ENCODE results near the gene GRWD1. TPM values are rescaled to one million over a fixed set of nuclear protein-coding genes. Genes with fewer than 3 reads are reported as not detected.
A peak's percentile ranks its signal among the peaks of the same experiment; 100 is the strongest.

GRWD1 gene
- total and polyA plus RNA-seq, 10 of the 15 experiments (the other 5 are each of a cell fraction or from before 2014, with no cell fraction given) = 1.4 to 103 (median 30.7) TPM

- no TSS peak for BruUV-seq (replicated peaks)
- RAD21 ChIA-PET (ENCODE audit: unreplicated experiment) = interaction anchor here (0.7 to 1.7 kb wide), 4 partner anchors 13 to 172 kb away, joined by 3 to 8 read pairs (median 6); no protein-coding TSS in a partner anchor
- POLR2A ChIA-PET = interaction anchor here (0.6 to 1.4 kb wide), 4 partner anchors 24 to 165 kb away, joined by 3 to 5 read pairs (median 4); no protein-coding TSS in a partner anchor
- H3K4me3 ChIP-seq = peak overlapping the region; percentile 57; the same call in 1 of the 2 replicates
- 13% methylated on average over 24 of the region's 70 CpGs for WGBS (ENCODE audit: insufficient coverage, insufficient replicate concordance, low lambda C conversion rate, missing lambda C conversion rate)
- no peaks in the 10 kb centered on the region for H3K36me3 ChIP-seq (ENCODE audit: control insufficient read depth in 2 of 2, insufficient read depth in 2 of 2, low read length in 1 of 2)
- DNase-seq (ENCODE audit: low read depth, low spot score) (no peak), ATAC-seq (no peak), FAIRE-seq (no peak)
- peaks cover 1 to 3% of the 10 kb centered on the region in 2 experiments; a peak in 2 of 4 replicates for H3K27me3 ChIP-seq (replicated peaks in 1 of 2; ENCODE audit: control insufficient read depth in 2 of 2, insufficient read depth in 2 of 2, low read length in 1 of 2)
- SMC1A ChIA-PET (ENCODE audit: uncharacterized antibody, unreplicated experiment) = interaction anchor here (0.7 to 1.3 kb wide), 3 partner anchors 8 to 130 kb away, joined by 3 to 4 read pairs (median 4); partner anchors contain the start of genes SYNGR4 and TMEM143
- in situ Hi-C loops (cut with MboI) (no loop called here), intact Hi-C loops (cut with micrococcal nuclease; ENCODE audit: unreplicated experiment) (loop anchor here (5.0 kb wide), 1 partner anchor 132 kb away; the partner anchor contains the start of genes SYNGR4 and TMEM143)
- CTCF ChIA-PET = interaction anchor here (0.8 to 1.4 kb wide), 2 partner anchors 90 to 115 kb away, joined by 4 to 5 read pairs; no protein-coding TSS in a partner anchor
- no peaks in the 10 kb centered on the region for H3K79me2 ChIP-seq (ENCODE audit: control insufficient read depth, insufficient read depth, low read length)
- no peaks in the 10 kb centered on the region for H4K20me1 ChIP-seq (ENCODE audit: control insufficient read depth, insufficient read depth)
- peak overlapping the region; percentile 77; the same call in 1 of the 2 replicates for H3K4me2 ChIP-seq (ENCODE audit: control insufficient read depth, insufficient read depth)
- H3K9me3 ChIP-seq (replicated peaks; ENCODE audit: control insufficient read depth, insufficient read depth, low read length) = no peaks in the 10 kb centered on the region
- H3K4me1 ChIP-seq (ENCODE audit: control insufficient read depth, insufficient read depth, low read length) = peaks cover 20% of the 10 kb centered on the region
- H2AFZ ChIP-seq (ENCODE audit: control insufficient read depth, low read depth, low read length) = peak overlapping the region; percentile 71
- H3K9ac ChIP-seq (ENCODE audit: control insufficient read depth, insufficient read depth, low read length) = peak overlapping the region; percentile 50; the same call in 1 of the 2 replicates
- no peak overlapping the region for H3K27ac ChIP-seq (ENCODE audit: control insufficient read depth, insufficient read depth)
- TF ChIP-seq CREB1 (IDR thresholded peaks at IDR 0.05; ENCODE audit: low read depth) = no peak
- TF ChIP-seq DPF2 (IDR thresholded peaks at IDR 0.05) = no peak
- TF ChIP-seq EGR1 (IDR thresholded peaks at IDR 0.05; ENCODE audit: borderline replicate concordance in 1 of 2, low read depth in 2 of 2, low read length in 2 of 2) = 0 out of 3 replicates have a peak, but pooled peaks of 1 of the 2 experiments have one; percentile 7
- TF ChIP-seq CBFB (IDR thresholded peaks at IDR 0.05; ENCODE audit: low read depth) = no peak
- TF ChIP-seq EP300 (IDR thresholded peaks at IDR 0.05; ENCODE audit: borderline replicate concordance in 1 of 2, control insufficient read depth in 1 of 2, low read depth in 2 of 2, low read length in 2 of 2) = no peak
- no peak for TF ChIP-seq ATF2 (IDR thresholded peaks at IDR 0.05; ENCODE audit: low read length)
- TF ChIP-seq KAT2A (conservative IDR thresholded peaks at IDR 0.05; ENCODE audit: control insufficient read depth, low read depth, low read length) = no peak
- TF ChIP-seq HSF1 (IDR thresholded peaks at IDR 0.05; ENCODE audit: low read depth, low read length) = no peak
- TF ChIP-seq PBX3 (IDR thresholded peaks at IDR 0.05; ENCODE audit: insufficient replicate concordance, low read depth, low read length) = no peak
- TF ChIP-seq SREBF2 (IDR thresholded peaks at IDR 0.05; ENCODE audit: low read length) = no peak
- no peak for TF ChIP-seq MYC (IDR thresholded peaks at IDR 0.05; ENCODE audit: insufficient read depth, insufficient read length, insufficient replicate concordance, low read length, severe bottlenecking)
- TF ChIP-seq RBBP5 (conservative IDR thresholded peaks at IDR 0.05) = no peak
- TF ChIP-seq SPI1 (IDR thresholded peaks at IDR 0.05; ENCODE audit: borderline replicate concordance, insufficient read depth, low read depth, low read length) = no peak
- no peak for TF ChIP-seq KLF5 (IDR thresholded peaks at IDR 0.05; ENCODE audit: partially characterized antibody)
- no peak for TF ChIP-seq POLR2AphosphoS5 (IDR thresholded peaks at IDR 0.05; ENCODE audit: low read length)
Observed at GRCh38 chr19:48493718-48494401, 48.1 kb downstream of the GRWD1 start.

Measured in GM12878 (cell line).